Stimulated activated CD8-positive, alpha-beta memory T cell treated with anti-CD3 and anti-CD28 coated beads, Interleukin-2, amount 100 ng/mL, for 48 hours (primary cell): ENCODE results near the gene HEG1.
"Not testable (repeated sequence)": the region's sequence is repeated elsewhere in the genome, so short reads cannot be mapped to it uniquely, and the experiment has no call there.

Experiments used
- DNase-seq, 2 donors: peaks; one replicate each; pipeline ENCODE4 v3.0.0-alpha.2; 2020; ENCODE audit warnings: low read depth in 2 of 2

The HEG1 gene

DNA sequence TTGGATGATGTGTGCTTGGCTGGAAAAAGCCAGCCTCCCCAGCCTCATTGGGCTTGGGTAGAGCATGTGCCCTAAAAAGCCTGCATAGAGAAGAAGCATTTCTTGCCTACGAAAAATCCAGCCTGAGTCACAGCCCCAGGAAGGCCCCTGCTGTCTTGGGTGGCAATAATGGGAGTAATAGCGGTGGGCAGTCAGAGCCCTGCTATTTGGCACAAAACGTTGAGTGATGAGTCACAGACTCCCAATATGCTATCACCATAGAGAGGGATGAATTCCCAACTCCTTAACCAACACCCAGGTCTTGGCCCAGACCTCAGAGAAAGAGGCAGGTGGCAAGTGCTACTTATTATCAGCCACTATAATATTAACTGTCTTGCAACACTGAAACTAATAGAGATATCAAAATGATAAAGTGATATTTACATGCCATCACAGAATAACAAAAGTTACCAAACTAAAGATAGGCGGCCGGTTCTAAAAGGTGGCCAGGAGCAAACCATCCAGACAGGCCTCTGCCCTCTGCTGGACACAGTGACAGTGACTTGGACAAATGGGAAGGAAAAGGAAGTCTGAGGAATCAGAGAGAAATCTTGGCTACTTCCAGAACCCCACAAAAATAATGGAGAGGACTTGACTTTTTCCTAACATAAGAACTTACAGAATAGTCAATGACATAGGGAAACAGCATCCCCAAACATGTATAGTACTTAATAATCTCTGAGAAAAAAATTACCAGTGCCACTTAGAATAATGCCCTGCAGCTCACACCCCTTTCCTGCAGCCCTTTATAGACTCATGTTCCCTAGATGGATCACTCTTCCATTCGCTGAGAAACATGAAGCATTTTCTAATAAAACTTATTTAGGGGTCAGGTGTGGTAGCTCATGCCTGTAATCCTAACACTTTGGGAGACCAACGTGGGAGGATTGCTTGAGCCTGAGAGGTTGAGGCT lies 69.3 kb downstream of the HEG1 start:
- DNase-seq = no peak

- DNase-seq = no peak
Observed at GRCh38 chr3:124985349-124985748, 70.4 kb downstream of the HEG1 start.

- DNase-seq = no peak
Observed at GRCh38 chr3:124984754-124985153, 71.0 kb downstream of the HEG1 start.

GRCh38 chr3:124982855-124983254 lies 72.9 kb downstream of the HEG1 start:
- DNase-seq = no peak

GRCh38 chr3:124981472-124981871 lies 74.3 kb downstream of the HEG1 start:
- DNase-seq = no peak

- DNase-seq = no peak
Observed at GRCh38 chr3:124978627-124979026, 77.2 kb downstream of the HEG1 start.

DNA sequence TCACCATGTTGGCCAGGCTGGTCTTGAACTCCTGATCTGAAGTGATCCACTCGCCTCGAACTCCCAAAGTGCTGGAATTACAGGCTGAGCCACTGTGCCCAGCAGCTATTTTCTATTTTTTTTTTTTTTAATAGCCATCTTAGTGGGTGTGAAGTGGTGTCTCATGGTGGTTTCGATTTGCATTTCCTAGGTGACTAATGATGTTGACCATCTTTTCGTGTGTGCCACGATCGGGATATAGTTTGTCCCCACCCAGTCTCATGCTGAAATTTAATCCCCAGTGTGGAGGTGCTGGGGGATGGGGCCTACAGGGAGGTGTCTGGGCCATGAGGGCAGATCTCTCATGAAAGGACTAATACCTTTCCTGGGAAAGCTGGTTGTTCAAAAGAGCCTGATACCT lies 79.4 kb downstream of the HEG1 start:
- no peak for DNase-seq

DNA sequence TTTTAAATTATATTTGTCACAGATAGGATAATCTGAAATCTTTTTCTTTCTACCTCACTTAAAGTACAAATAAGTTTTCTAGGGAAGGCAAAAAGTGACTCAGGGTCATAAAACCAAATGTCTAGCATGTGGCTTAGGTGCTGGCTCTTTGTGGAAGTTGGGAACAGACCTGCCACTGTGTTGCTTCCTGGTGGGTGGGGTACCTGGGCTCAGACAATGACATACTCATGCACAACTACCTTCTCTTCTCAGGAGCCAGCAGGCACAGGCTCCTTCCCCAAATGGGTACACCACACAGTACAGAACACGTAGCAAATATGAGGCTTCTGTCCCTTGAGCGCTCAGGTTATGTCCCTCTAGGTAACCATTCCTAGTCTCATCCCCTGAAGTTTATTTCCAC lies 81.1 kb downstream of the HEG1 start:
- no peak for DNase-seq

GRCh38 chr3:124973290-124973689 lies 82.5 kb downstream of the HEG1 start:
- DNase-seq = no peak

- DNase-seq = no peak
Observed at GRCh38 chr3:124972457-124972856, 83.3 kb downstream of the HEG1 start.

- no peak for DNase-seq
Observed at GRCh38 chr3:124969963-124970722, 85.7 kb downstream of the HEG1 start.

- DNase-seq = no peak
Observed at GRCh38 chr3:124969190-124969589, 86.6 kb downstream of the HEG1 start.

DNA sequence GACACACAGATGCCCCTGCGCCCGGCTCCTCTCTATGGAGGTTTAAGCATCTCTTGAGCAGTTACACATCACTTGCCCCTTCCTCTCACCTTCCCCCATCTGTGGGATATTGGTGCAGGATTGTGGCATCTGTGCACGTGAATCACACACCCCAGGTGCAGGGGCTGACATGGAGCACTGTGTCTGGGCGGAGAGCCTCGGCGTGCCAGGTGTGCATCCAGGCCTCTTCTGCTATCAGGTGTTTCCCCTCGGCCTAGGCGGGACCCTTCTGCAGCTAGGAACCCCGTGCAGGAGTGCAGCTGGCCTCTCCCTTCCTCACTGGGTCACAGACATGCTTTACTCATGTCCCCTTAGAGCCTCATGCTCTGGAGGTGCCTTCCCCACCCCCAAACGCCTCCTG lies 87.8 kb downstream of the HEG1 start:
- DNase-seq = no peak

- no peak for DNase-seq
Observed at GRCh38 chr3:124966521-124967445, 89.0 kb downstream of the HEG1 start.

DNA sequence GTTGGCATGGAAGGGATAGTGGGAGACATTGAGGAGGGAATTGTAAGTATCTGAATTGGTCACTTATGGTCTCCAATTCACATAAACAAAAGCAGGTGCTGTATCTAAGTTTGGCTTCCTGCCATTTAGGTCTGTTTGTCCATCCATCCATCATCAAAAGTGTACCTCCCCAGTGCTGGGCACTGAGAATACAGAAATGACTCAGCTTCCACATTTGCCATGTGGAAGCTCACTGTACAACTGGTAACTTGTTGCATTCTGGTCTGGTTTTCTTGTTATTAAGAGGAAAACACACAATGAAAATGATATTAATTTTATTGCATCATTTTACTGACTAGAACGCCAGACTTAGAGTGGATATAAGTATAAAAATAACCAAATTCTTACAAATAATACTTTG lies 90.4 kb downstream of the HEG1 start:
- DNase-seq = no peak

DNA sequence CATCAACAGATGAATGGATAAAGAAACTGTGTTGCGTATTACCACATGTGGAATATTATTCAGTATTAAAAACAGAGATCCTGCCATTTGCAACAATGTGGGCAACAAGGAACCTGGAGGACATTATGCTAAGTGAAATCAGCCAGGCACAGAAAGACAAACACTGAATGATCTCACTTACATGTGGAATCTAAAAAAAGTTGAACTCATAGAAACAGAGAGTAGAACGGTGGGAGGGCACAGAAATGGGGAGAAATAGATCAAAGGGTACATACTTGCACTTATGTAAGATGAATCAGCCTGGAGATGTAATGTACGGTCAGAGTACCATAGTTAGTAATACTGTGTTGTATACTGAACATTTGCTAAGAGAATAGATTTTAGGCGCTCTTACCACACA lies 91.4 kb downstream of the HEG1 start:
- DNase-seq = no peak

- no peak for DNase-seq
Observed at GRCh38 chr3:124963755-124964154, 92.0 kb downstream of the HEG1 start.

GRCh38 chr3:124962403-124962940 lies 93.3 kb downstream of the HEG1 start:
- no peak for DNase-seq

DNA sequence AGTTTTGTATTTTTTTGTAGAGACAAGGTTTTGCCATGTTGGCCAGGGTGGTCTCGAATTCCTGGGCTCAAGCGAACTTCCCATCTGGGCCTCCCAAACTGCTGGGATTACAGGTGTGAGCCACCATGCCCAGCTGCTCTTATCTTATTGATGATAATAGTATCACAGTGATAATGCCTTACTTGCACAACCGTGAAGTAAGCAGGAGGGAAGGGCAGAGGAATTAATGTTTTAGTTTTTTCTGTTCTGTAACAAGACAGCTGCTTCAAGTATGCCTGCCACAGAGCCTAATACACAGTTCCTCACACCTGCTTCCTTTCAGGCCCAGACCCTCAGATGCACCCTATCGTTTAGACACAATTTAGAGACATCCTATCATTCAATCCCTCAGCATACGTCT lies 95.1 kb downstream of the HEG1 start:
- DNase-seq = no peak

GRCh38 chr3:124960105-124960504 lies 95.7 kb downstream of the HEG1 start:
- no peak for DNase-seq

GRCh38 chr3:124957951-124958350 lies 97.8 kb downstream of the HEG1 start:
- DNase-seq = not testable (repeated sequence)
